Esophagus muscularis mucosa (tissue), 4 donors: ENCODE data around the gene FERMT2. TPM values are rescaled to one million over a fixed set of nuclear protein-coding genes. Genes with fewer than 3 reads are reported as not detected.
"Not testable (repeated sequence)": the region's sequence is repeated elsewhere in the genome, so short reads cannot be mapped to it uniquely, and the experiment has no call there.

Experiments used
- DNase-seq: peaks from one replicate; pipeline ENCODE4 v3.0.0-alpha.2; 2017; ENCODE audit errors: extremely low spot score
- H3K27ac ChIP-seq, 4 donors: fragments of 200-600 bp; sonication (generic); replicated peaks in 1 of 4; 1 replicate in 3 of 4; 2 replicates in 1 of 4; pipeline ENCODE4 v1.5.1; 2016 to 2019; ENCODE audit warnings: mild to moderate bottlenecking in 1 of 4
- H3K27me3 ChIP-seq, 4 donors: fragments of 200-600 bp; sonication (generic); one replicate each; pipeline versions ENCODE4 v1.5.1 to v1.6.0; 2016 to 2019
- H3K36me3 ChIP-seq, 4 donors: fragments of 200-600 bp; sonication (generic); one replicate each; pipeline ENCODE4 v1.5.1; 2016 to 2019
- H3K4me1 ChIP-seq, 4 donors: fragments of 200-600 bp; sonication (generic); one replicate each; pipeline ENCODE4 v1.5.1; 2016 to 2019
- H3K4me3 ChIP-seq, 4 donors: fragments of 200-600 bp; sonication (generic); 1 replicate in 2 of 4; 2 replicates in 2 of 4; pipeline ENCODE4 v1.5.1; 2016 to 2019; ENCODE audit warnings: mild to moderate bottlenecking in 4 of 4, moderate library complexity in 1 of 4
- H3K9me3 ChIP-seq, 4 donors: fragments of 200-600 bp; sonication (generic); 1 replicate in 3 of 4; 2 replicates in 1 of 4; pipeline ENCODE4 v1.5.1; 2016 to 2019
- EP300 ChIP-seq: sonication (generic); formaldehyde crosslinking; IDR thresholded peaks from one replicate; pipeline ENCODE4 v1.6.1; 2017; ENCODE audit warnings: antibody characterized with exemption
- POLR2A ChIP-seq: fragments of 450-650 bp; IDR thresholded peaks from one replicate; pipeline ENCODE4 v1.6.1; 2017; ENCODE audit warnings: antibody characterized with exemption, moderate library complexity, mild to moderate bottlenecking, low read depth
- POLR2AphosphoS5 ChIP-seq, 2 donors: sonication (generic); formaldehyde crosslinking; IDR thresholded peaks; one replicate each; pipeline ENCODE4 v1.6.1; 2017; ENCODE audit warnings: antibody characterized with exemption in 2 of 2
- WGBS: methylation state at CpG from one replicate; pipeline ENCODE4 v1.1.5; 2018; 5-methylcytosine and 5-hydroxymethylcytosine counted together
- intact Hi-C: fragments of 100-400 bp; cut with DNase I; formaldehyde crosslinking; loops from one replicate; pipeline ENCODE4 v1.15.1; 2023
- total RNA-seq, 4 donors: library from RNA; depleted of rRNA; stranded (reverse); fragments of >200 nt; gene quantifications; one replicate each; pipeline versions ENCODE4 v1.1.0 to v1.2.1, GENCODE V29; 2016
- TF ChIP-seq, protein P1 (sequence below), 3 experiments: fragments of 200-600 bp in 2 of 3; fragments of 450-650 bp in 1 of 3; sonication (generic) in 2 of 3; IDR thresholded peaks; one replicate each; pipeline ENCODE4 v1.5.1; 2017 to 2019; ENCODE audit warnings: antibody characterized with exemption in 3 of 3, mild to moderate bottlenecking in 2 of 3, moderate library complexity in 1 of 3

The FERMT2 gene
- total RNA-seq, 4 donors from 2014 or later, result 293 to 397 (median 370) TPM

GRCh38 chr14:52923902-52924575, 26.8 kb downstream of the FERMT2 start:
- Histone ChIP-seq H3K4me1 (peaks cover 89 to 100% (median 100%) of the 10 kb centered on the region in 4 donors), H3K27ac (peak overlapping the region; percentile 16 to 59 (median 20)), H3K4me3 (no peak overlapping the region), H3K9me3 (no peaks in the 10 kb centered on the region), H3K36me3 (no peaks in the 10 kb centered on the region), H3K27me3 (no peaks in the 10 kb centered on the region)
- intact Hi-C loops, result no loop called here
- 45% methylated on average over 3 of the region's 3 CpGs for WGBS
- TF ChIP-seq, protein P1, sequence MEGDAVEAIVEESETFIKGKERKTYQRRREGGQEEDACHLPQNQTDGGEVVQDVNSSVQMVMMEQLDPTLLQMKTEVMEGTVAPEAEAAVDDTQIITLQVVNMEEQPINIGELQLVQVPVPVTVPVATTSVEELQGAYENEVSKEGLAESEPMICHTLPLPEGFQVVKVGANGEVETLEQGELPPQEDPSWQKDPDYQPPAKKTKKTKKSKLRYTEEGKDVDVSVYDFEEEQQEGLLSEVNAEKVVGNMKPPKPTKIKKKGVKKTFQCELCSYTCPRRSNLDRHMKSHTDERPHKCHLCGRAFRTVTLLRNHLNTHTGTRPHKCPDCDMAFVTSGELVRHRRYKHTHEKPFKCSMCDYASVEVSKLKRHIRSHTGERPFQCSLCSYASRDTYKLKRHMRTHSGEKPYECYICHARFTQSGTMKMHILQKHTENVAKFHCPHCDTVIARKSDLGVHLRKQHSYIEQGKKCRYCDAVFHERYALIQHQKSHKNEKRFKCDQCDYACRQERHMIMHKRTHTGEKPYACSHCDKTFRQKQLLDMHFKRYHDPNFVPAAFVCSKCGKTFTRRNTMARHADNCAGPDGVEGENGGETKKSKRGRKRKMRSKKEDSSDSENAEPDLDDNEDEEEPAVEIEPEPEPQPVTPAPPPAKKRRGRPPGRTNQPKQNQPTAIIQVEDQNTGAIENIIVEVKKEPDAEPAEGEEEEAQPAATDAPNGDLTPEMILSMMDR (IDR thresholded peaks at IDR 0.05), result no peak
- no peak for TF ChIP-seq POLR2AphosphoS5 (IDR thresholded peaks at IDR 0.05)
- TF ChIP-seq EP300, result no peak
- TF ChIP-seq POLR2A, result no peak
- DNase-seq, result no peak

GRCh38 chr14:52922656-52923055, 28.2 kb downstream of the FERMT2 start:
- intact Hi-C loops, result no loop called here
- Histone ChIP-seq H3K36me3 (peaks cover 0 to 12% (median 2%) of the 10 kb centered on the region in 4 donors), H3K4me1 (peaks cover 89 to 100% (median 100%) of the 10 kb centered on the region in 4 donors), H3K4me3 (no peak overlapping the region), H3K9me3 (no peaks in the 10 kb centered on the region), H3K27ac (peak overlapping the region; percentile 21 to 59 (median 48)), H3K27me3 (no peaks in the 10 kb centered on the region)
- no peak for DNase-seq
- no peak for TF ChIP-seq EP300
- no peak for TF ChIP-seq POLR2AphosphoS5 (IDR thresholded peaks at IDR 0.05)
- TF ChIP-seq, protein P1 (IDR thresholded peaks at IDR 0.05), result no peak
- TF ChIP-seq POLR2A, result no peak
- WGBS, result 63% methylated on average over 4 of the region's 4 CpGs

GRCh38 chr14:52922059-52922458, 28.8 kb downstream of the FERMT2 start:
- DNase-seq, result no peak
- Histone ChIP-seq H3K4me1 (peaks cover 87 to 100% (median 100%) of the 10 kb centered on the region in 4 donors), H3K27ac (peak overlapping the region; percentile 21 to 59 (median 48)), H3K27me3 (no peaks in the 10 kb centered on the region), H3K4me3 (no peak overlapping the region), H3K9me3 (no peaks in the 10 kb centered on the region), H3K36me3 (peaks cover 0 to 15% (median 5%) of the 10 kb centered on the region in 4 donors)
- intact Hi-C loops, result no loop called here
- TF ChIP-seq POLR2AphosphoS5 (IDR thresholded peaks at IDR 0.05) (no peak), POLR2A (no peak), EP300 (no peak)
- TF ChIP-seq, protein P1 (IDR thresholded peaks at IDR 0.05), result no peak

DNA sequence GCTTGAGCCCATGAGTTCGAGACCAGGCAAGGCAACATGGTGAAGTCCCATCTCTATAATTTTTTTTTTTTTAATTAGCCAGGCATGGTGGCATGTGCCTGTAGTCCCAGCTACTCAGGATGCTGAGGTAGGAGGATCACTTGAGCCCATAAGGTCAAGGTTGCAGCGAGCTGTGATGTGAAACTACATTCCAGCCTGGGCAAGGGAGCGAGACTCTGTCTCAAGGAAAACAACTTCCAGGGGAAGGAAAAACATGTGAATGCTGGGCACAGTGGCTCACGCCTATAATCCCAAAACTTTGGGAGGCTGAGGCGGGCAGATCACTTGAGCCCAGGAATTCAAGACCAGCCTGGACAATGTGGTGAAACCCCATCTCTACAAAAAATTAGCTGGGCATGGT, 30.4 kb downstream of the FERMT2 start:
- intact Hi-C loops, H3K27me3 ChIP-seq, DNase-seq, H3K4me3 ChIP-seq, H3K9me3 ChIP-seq: not testable (repeated sequence)
- H3K4me1 ChIP-seq, result peaks cover 71 to 100% (median 97%) of the 10 kb centered on the region in 4 donors
- WGBS, result 91% methylated on average over 2 of the region's 5 CpGs
- H3K27ac ChIP-seq, result peak overlapping the region; percentile 59 to 74 (median 60)
- H3K36me3 ChIP-seq, result peaks cover 0 to 24% (median 8%) of the 10 kb centered on the region in 4 donors

DNA sequence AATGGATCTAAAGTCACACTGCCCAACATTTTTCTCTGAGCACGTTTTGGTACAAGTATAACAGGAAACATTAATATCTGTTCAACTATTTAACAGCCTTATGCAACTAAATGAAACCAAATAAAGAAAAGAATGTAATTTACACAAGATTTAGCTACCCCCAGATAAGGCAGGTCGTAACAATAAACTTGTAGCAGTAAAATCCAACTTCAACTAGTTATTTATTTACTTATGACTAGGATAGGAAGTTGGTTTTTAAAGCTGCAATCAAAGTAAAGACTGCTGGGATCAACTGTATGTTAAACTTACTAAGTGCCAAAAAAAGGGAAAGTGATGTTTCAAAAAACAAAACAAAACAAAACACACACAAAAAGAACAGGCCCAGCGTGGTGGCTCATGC, 30.9 kb downstream of the FERMT2 start:
- 48% methylated on average over 3 of the region's 3 CpGs for WGBS
- Histone ChIP-seq H3K9me3 (no peaks in the 10 kb centered on the region), H3K4me1 (peaks cover 66 to 98% (median 96%) of the 10 kb centered on the region in 4 donors), H3K27me3 (no peaks in the 10 kb centered on the region), H3K27ac (peak overlapping the region; percentile 59 to 74 (median 60)), H3K36me3 (peaks cover 0 to 24% (median 8%) of the 10 kb centered on the region in 4 donors), H3K4me3 (no peak overlapping the region)
- intact Hi-C loops, result no loop called here
- DNase-seq, result no peak
- TF ChIP-seq POLR2A, result no peak
- TF ChIP-seq POLR2AphosphoS5 (IDR thresholded peaks at IDR 0.05), result no peak
- TF ChIP-seq, protein P1 (IDR thresholded peaks at IDR 0.05), result no peak
- no peak for TF ChIP-seq EP300
